OCI-LY7 (cell line): ENCODE data around the gene SWAP70. TPM values are rescaled to one million over a fixed set of nuclear protein-coding genes. Genes with fewer than 3 reads are reported as not detected.

ENCODE experiments used
- BruUV-seq: library from RNA; stranded (reverse); fragments of 400-500 nt; replicated peaks from 2 replicates; lab custom pipeline; 2021; lab: Mats Ljungman, UMichigan
- CTCF ChIA-PET: fragments of 300-600 bp; sonication (Branson Sonifier 250); formaldehyde crosslinking; loops from one replicate; lab custom pipeline; 2022; ENCODE audit warnings: antibody characterized with exemption; ENCODE audit not compliant: unreplicated experiment; lab: Charles Lee
- POLR2A ChIA-PET: fragments of 300-600 bp; sonication (Branson Sonifier 250); formaldehyde crosslinking; loops from one replicate; lab custom pipeline; 2022; ENCODE audit warnings: antibody characterized with exemption; lab: Charles Lee
- DNase-seq: peaks from one replicate; pipeline ENCODE4 v3.0.0-alpha.2; 2015; ENCODE audit warnings: low spot score
- H2AFZ ChIP-seq: fragments of 200-600 bp; sonication (generic), shearing (Covaris generic); 2 replicates; pipeline ENCODE4 v1.6.1; 2014; ENCODE audit warnings: mild to moderate bottlenecking, antibody characterized with exemption, low read length, moderate library complexity
- H3K27ac ChIP-seq: fragments of 200-600 bp; sonication (generic); 2 replicates; pipeline ENCODE4 v1.5.1; 2014; ENCODE audit warnings: mixed run types, low read depth, mild to moderate bottlenecking, moderate library complexity, low read length, inconsistent platforms; ENCODE audit not compliant: poor library complexity, severe bottlenecking
- H3K36me3 ChIP-seq: fragments of 200-600 bp; sonication (generic); 2 replicates; pipeline ENCODE4 v1.6.1; 2014; ENCODE audit warnings: mild to moderate bottlenecking, antibody characterized with exemption, low read length, moderate library complexity, mixed read lengths; ENCODE audit not compliant: insufficient read depth
- H3K4me1 ChIP-seq: fragments of 200-600 bp; sonication (generic); 2 replicates; pipeline ENCODE4 v1.5.1; 2014; ENCODE audit warnings: mild to moderate bottlenecking, low read length; ENCODE audit not compliant: insufficient read depth, poor library complexity, severe bottlenecking
- H3K4me2 ChIP-seq: fragments of 200-600 bp; sonication (generic); 2 replicates; pipeline ENCODE4 v1.6.1; 2014; ENCODE audit warnings: mild to moderate bottlenecking, low read length
- H3K4me3 ChIP-seq: fragments of 200-600 bp; sonication (generic); 2 replicates; pipeline ENCODE4 v1.5.1; 2014; ENCODE audit warnings: mild to moderate bottlenecking, low read depth, low read length; ENCODE audit not compliant: poor library complexity, severe bottlenecking
- H3K79me2 ChIP-seq: fragments of 200-600 bp; sonication (generic); 2 replicates; pipeline ENCODE4 v1.6.1; 2016; ENCODE audit warnings: low read depth, mild to moderate bottlenecking, low read length, moderate library complexity, mixed read lengths; ENCODE audit not compliant: insufficient read depth
- H3K9me2 ChIP-seq: fragments of 200-600 bp; sonication (generic); 2 replicates; pipeline ENCODE4 v1.6.1; 2016; ENCODE audit warnings: mild to moderate bottlenecking, low read length, mixed read lengths; ENCODE audit not compliant: insufficient read depth
- H3K9me3 ChIP-seq: fragments of 200-600 bp; sonication (generic); 2 replicates; pipeline ENCODE4 v1.6.1; 2014; ENCODE audit warnings: mild to moderate bottlenecking, mixed run types, low read length, mixed read lengths
- H4K20me1 ChIP-seq: fragments of 200-600 bp; sonication (generic); 2 replicates; pipeline ENCODE4 v1.6.1; 2014; ENCODE audit warnings: mild to moderate bottlenecking, antibody characterized with exemption, low read length, moderate library complexity, mixed read lengths; ENCODE audit not compliant: insufficient read depth
- EZH2phosphoT487 ChIP-seq: fragments of 200-600 bp; sonication (generic); IDR thresholded peaks from 2 replicates; pipeline ENCODE4 v1.6.1; 2018; ENCODE audit warnings: low read depth, borderline replicate concordance, mild to moderate bottlenecking, mixed run types, antibody characterized with exemption, low read length, moderate library complexity, mixed read lengths
- intact Hi-C: fragments of 100-400 bp; cut with micrococcal nuclease; formaldehyde crosslinking; loops from one replicate; pipeline ENCODE4 v1.10.0; 2022; ENCODE audit not compliant: unreplicated experiment
- total RNA-seq, 2 experiments: library from RNA; depleted of rRNA in 1 of 2; stranded (reverse); fragments of >200 nt in 1 of 2; shearing (Covaris generic) in 1 of 2; gene quantifications; 2 replicates each; pipeline ENCODE4 v1.2.3, GENCODE V29; 2014 to 2022
- TF ChIP-seq, protein P1 (sequence below): fragments of 200-600 bp; sonication (generic); conservative IDR thresholded peaks from 2 replicates; pipeline ENCODE4 v1.5.1; 2014; ENCODE audit warnings: mild to moderate bottlenecking, antibody characterized with exemption, low read length, moderate library complexity, mixed read lengths

SWAP70 gene
- total RNA-seq, 2 experiments from 2014 or later: 37.5 to 110 TPM

DNA sequence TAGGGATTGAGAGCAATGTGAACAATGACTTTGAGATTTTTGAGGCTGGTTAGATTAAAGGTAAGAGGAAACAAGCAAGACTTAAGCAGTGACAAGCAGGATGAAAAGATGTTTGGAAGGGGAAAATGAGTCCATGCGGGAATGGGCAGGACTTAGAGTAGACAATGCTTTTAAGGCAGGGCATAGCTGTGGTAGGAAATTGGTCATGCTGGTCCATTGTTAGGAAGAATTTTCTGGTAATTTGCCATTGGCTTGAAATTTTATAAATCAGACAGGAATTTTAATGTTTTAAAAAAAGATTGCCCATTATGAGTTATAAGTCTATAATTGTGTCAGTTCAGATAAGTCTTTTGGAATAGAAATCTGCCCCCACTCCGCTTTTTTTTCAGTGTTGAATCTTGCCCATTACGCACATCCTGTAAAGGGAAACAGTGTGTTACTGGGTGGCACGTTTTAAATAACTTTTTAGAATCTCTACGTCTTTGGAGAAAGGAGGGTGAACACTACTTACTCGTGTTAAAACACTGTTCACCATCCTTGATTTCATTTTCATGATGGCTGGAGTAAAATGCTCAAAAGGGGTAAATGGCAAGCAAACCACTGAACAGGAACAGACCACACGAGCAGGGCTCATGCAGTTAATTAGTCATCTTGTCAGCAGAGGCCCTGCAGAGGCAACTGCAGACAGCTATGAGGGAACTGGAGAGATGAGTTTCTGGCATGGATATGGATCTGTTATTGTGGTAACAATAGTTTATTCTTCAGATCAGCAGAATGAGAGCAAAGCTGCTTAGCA, 25.0 kb downstream of the SWAP70 start:
- BruUV-seq: TSS peak; percentile 68
- Histone ChIP-seq H3K9me2 (no peaks in the 10 kb centered on the region), H3K36me3 (peaks cover 25% of the 10 kb centered on the region; the same call in 1 of the 2 replicates), H4K20me1 (no peaks in the 10 kb centered on the region), H3K4me1 (peaks cover 99% of the 10 kb centered on the region), H2AFZ (no peak overlapping the region; the same call in 1 of the 2 replicates), H3K79me2 (peaks cover 100% of the 10 kb centered on the region), H3K9me3 (no peaks in the 10 kb centered on the region), H3K4me3 (peak overlapping the region; percentile 51), H3K27ac (peak overlapping the region; percentile 96), H3K4me2 (peak overlapping the region; percentile 78)
- CTCF ChIA-PET: interaction anchor here (0.9 to 1.4 kb wide), 2 partner anchors 59 to 76 kb away, joined by 3 read pairs; no protein-coding TSS in a partner anchor
- peak; percentile 87 for DNase-seq
- POLR2A ChIA-PET: interaction anchor here (0.5 to 11.1 kb wide), 17 partner anchors 10 to 228 kb away, joined by 3 to 175 read pairs (median 4); partner anchors contain the start of genes SWAP70 and ZNF143
- TF ChIP-seq, protein P1, sequence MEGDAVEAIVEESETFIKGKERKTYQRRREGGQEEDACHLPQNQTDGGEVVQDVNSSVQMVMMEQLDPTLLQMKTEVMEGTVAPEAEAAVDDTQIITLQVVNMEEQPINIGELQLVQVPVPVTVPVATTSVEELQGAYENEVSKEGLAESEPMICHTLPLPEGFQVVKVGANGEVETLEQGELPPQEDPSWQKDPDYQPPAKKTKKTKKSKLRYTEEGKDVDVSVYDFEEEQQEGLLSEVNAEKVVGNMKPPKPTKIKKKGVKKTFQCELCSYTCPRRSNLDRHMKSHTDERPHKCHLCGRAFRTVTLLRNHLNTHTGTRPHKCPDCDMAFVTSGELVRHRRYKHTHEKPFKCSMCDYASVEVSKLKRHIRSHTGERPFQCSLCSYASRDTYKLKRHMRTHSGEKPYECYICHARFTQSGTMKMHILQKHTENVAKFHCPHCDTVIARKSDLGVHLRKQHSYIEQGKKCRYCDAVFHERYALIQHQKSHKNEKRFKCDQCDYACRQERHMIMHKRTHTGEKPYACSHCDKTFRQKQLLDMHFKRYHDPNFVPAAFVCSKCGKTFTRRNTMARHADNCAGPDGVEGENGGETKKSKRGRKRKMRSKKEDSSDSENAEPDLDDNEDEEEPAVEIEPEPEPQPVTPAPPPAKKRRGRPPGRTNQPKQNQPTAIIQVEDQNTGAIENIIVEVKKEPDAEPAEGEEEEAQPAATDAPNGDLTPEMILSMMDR: no peak
- TF ChIP-seq EZH2phosphoT487: no peak
- intact Hi-C loops: loop anchor here (1.0 to 10.0 kb wide), 4 partner anchors 75 to 766 kb away; partner anchors contain the start of gene AMPD3

DNA sequence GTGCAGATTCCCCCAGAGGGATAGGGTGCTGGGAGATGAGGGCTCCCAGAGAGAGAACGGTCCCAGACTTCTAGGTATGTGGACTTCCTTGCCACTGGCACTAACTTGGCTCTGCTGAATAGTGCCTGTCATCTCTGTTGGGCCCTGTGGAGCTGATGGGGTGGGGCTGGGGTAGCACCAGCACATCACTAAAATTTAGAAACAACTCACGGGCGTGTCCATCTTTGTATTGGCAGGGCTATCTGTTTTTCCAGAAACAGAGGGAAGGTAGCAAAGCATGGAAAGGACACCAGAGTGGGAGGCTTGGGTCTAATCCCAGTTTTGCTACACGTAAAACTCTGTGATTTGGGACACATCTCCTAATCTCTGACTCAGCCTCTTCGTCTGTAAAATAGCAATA, 25.8 kb downstream of the SWAP70 start:
- H3K9me3 ChIP-seq: no peaks in the 10 kb centered on the region
- peak overlapping the region; percentile 96 for H3K27ac ChIP-seq
- no peaks in the 10 kb centered on the region for H4K20me1 ChIP-seq
- no peak overlapping the region for H2AFZ ChIP-seq
- peak overlapping the region; percentile 51 for H3K4me3 ChIP-seq
- no peaks in the 10 kb centered on the region for H3K9me2 ChIP-seq
- no TSS peak for BruUV-seq
- TF ChIP-seq, protein P1: no peak
- no peak for TF ChIP-seq EZH2phosphoT487
- intact Hi-C loops: loop anchor here (1.0 to 10.0 kb wide), 4 partner anchors 75 to 765 kb away; partner anchors contain the start of gene AMPD3
- peaks cover 100% of the 10 kb centered on the region for H3K79me2 ChIP-seq
- ChIA-PET CTCF (interaction anchor here (0.6 to 1.4 kb wide), 2 partner anchors 77 to 118 kb away, joined by 3 read pairs; no protein-coding TSS in a partner anchor), POLR2A (interaction anchor here (0.5 to 11.1 kb wide), 17 partner anchors 10 to 123 kb away, joined by 3 to 175 read pairs (median 6); partner anchors contain the start of gene SWAP70)
- peaks cover 33% of the 10 kb centered on the region for H3K36me3 ChIP-seq
- H3K4me2 ChIP-seq: peak overlapping the region; percentile 78
- peaks cover 99% of the 10 kb centered on the region for H3K4me1 ChIP-seq
- no peak for DNase-seq
